AG09319 (cell line): ENCODE results near the gene ACSL6.

ENCODE experiments used
- DNase-seq: peaks from one replicate; pipeline ENCODE4 v3.0.0-alpha.2; 2010; ENCODE audit warnings: low read depth; ENCODE audit errors: extremely low read depth
- TF ChIP-seq, protein P1 (sequence below): IDR thresholded peaks from 2 replicates; pipeline ENCODE4 v1.5.1; 2011; ENCODE audit warnings: low read depth, mild to moderate bottlenecking, inconsistent platforms, low read length, moderate library complexity

ACSL6 gene

DNA sequence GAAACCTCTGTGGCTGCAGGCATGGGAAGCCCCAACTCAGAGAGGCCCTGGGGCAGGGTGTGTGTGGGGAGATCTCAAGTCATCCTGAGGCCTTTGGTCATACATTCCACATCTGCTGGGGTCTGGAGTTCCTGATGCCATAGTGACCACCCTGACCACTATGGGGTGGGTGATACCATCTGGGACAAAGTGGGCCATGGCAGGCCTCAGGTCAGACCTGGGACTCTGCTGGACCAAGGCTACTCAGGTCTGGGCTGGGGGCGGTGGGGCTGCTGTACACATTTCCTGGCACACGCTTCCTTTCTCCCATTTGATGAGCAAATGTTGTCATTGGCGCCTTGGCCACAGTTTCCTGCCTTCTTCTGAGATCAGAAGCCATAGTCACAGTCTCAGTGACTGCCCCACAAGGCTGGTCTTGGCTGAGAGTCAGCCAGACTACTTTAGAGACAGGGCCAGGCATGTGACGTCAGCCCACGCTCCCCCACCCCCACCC is 15.1 kb upstream of the ACSL6 start:
- DNase-seq = no peak

DNA sequence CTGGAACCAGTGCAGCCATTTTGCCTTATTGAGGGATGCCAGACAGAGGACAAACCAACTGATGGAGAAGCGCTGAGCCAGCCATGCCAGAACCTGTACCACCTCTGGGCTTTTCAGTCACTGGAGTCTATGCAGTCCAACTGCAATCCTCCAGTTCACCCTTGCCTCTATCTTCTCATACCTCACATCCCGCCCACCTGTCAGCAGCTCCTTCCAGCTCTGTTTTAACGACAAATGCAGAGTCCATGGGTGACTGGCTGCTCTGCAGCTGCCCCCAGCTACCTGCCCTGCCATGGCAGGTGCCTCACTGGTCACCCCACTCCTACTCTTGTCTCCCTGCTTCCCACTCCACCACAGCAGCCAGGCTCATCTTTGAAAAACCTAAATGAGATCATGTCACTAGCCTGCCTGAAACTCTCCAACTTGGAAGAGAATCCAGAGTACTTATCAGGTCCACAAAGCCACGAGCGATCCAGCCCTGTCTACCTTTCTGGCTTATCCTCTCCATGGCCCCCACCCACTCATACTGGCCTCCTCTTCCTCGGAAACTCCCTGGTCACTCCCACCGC is 14.0 kb upstream of the ACSL6 start:
- DNase-seq = no peak
- TF ChIP-seq, protein P1, sequence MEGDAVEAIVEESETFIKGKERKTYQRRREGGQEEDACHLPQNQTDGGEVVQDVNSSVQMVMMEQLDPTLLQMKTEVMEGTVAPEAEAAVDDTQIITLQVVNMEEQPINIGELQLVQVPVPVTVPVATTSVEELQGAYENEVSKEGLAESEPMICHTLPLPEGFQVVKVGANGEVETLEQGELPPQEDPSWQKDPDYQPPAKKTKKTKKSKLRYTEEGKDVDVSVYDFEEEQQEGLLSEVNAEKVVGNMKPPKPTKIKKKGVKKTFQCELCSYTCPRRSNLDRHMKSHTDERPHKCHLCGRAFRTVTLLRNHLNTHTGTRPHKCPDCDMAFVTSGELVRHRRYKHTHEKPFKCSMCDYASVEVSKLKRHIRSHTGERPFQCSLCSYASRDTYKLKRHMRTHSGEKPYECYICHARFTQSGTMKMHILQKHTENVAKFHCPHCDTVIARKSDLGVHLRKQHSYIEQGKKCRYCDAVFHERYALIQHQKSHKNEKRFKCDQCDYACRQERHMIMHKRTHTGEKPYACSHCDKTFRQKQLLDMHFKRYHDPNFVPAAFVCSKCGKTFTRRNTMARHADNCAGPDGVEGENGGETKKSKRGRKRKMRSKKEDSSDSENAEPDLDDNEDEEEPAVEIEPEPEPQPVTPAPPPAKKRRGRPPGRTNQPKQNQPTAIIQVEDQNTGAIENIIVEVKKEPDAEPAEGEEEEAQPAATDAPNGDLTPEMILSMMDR = no peak

More for the DNA sequence above, 15.1 kb upstream of the ACSL6 start:
- TF ChIP-seq, protein P1 = no peak

DNA sequence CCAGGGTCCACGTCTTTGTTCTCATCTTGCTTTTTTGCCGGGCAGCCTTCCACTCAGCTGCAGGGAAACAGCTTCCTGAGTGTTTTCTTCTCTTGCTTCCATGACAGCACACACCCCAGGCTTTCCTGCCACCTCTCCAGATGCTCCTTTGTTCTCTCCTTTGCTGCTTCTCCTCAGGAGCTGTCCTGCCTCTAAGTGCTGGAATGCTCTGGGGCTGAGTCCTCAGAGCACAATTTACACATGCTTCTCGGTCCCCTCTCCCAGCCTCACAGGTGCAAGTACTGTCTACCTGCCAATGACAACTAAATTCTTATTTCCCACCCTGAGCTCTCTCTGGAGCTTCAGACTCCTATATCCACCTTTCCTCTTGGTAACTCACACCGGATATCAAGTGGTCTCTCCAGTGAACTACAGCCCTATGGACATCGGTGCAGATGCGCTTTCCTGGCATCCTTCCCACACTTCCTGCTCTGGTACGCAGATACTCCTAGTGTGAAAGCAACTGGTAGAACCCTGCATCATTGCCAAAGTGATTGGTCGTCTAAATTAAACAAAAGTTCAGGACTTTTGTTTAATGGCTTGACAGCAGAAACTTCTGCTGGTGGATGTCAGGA is 13.4 kb upstream of the ACSL6 start:
- TF ChIP-seq, protein P1 = no peak
- no peak for DNase-seq

DNA sequence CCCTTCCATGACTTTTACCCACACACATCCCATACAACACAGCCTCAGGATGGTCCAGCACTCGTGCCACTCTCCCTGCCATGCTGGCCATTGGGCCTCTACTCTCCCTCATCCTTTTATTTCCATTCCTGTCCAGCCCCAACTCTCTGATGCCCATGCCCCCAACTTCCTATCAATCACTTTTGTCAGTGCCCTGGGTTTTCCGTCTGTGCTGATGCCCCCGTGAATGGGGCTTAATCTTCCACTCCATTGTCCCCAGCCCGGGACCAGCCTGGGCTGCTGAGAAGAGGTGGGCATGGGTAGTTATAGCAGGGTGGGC is 12.6 kb upstream of the ACSL6 start:
- DNase-seq = no peak
- TF ChIP-seq, protein P1 = no peak

DNA sequence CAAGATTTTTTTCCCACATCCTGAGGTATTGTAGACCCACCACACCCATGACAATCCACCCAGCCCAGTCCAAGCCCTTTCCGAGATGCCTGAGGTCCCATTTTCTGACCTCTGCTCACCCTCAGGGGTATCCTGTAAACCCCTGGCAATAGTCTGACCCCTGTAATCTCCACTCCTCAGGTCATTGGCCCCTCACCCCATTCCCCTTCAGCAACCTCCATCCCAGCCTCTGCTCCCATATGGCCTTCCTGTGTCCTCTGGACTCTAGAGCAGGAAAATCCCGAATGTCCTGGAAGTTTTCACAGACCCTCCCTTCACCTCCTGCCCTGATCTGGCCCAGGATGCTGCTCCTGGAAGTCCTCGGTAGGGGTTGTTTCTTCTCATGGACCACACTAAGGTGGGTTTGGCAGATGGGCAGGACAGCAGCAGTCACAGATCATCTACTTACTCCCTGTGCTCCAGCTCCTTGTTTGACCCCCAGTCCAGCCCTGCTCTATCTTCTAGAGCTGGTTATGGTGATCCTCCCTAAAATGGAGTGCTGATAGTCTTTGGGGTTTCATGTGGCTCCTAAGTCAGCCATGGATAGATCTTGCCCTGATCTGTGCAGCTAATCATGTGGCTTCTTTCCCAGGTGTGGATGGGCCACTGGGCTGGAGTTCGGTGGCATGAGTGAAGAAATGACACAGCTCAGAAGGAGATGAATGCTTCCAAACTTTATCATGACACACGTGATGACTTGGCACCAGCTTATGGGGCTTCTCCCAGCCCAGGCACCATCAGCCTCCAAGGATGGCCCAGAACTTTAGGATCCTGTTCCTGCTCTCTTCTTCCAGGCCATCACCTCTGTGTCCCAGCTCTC is 12.0 kb upstream of the ACSL6 start:
- TF ChIP-seq, protein P1 = no peak
- DNase-seq = no peak

DNA sequence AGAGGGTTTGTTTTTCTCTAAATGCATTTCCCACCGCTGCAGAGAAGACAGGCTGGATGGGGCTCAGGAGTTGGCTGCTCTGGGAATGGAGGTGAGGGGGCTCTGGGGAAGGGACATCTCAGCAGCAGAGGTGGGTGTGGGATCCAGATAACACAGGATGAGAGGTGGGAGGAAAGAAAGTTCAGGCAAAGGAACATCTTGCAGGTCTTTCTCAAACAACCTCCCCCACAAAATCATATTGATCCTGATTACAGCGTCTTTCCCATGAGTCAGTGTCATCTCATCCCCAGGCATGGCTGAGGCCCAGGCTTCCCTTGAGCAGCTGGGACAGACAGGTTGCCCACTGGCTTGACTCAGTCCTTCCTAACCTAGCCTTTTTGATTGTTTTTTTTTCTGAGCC is 11.3 kb upstream of the ACSL6 start:
- TF ChIP-seq, protein P1 = no peak

DNA sequence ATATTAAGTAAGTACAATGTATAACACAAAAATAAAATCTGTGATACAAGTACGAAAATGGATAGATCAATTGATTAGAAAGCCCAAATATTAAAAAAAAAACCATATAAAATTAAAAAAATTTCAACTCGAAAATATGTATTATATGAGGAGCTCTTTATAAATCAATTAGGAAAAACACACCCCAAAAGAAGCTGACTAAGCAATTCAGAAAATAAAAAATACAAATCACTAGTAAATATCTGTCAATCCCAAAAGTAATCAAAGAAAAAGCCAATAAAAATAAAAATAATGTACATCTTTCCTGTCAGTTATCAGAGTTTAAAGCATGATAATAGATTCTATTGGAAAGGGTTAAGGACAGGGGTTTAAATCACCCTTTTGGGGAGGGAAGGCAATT is 10.2 kb upstream of the ACSL6 start:
- TF ChIP-seq, protein P1 = no peak
- no peak for DNase-seq

More for the DNA sequence above, 11.3 kb upstream of the ACSL6 start:
- DNase-seq = no peak
